ENCODE results near the gene PRKCA. TPM values are rescaled to one million over a fixed set of nuclear protein-coding genes. Genes with fewer than 3 reads are reported as not detected.

The PRKCA gene
- total RNA-seq, 4 donors from 2014 or later, result 9.6 to 15.5 (median 11.1) TPM

- no peak for DNase-seq (ENCODE audit: low spot score in 2 of 2)
- TF ChIP-seq POLR2A (IDR thresholded peaks at IDR 0.05) (no peak), CTCF (IDR thresholded peaks at IDR 0.05) (no peak)
- intact Hi-C loops (cut with DNase I; ENCODE audit: low total_unique reads), result no loop called here
- H3K4me3 ChIP-seq (ENCODE audit: low read depth, poor library complexity, severe bottlenecking), result no peak overlapping the region
- WGBS, 2 donors, result 80 to 86% methylated on average over 7 of the region's 7 CpGs
These were observed 20.6 kb upstream of the PRKCA start for GRCh38 chr17:66281661-66282369.

- TF ChIP-seq POLR2A (IDR thresholded peaks at IDR 0.05), result no peak
- no peak for TF ChIP-seq CTCF (IDR thresholded peaks at IDR 0.05)
- intact Hi-C loops (cut with DNase I; ENCODE audit: low total_unique reads), result no loop called here
- no peak for DNase-seq (ENCODE audit: low spot score in 2 of 2)
- no peak overlapping the region for H3K4me3 ChIP-seq (ENCODE audit: low read depth, poor library complexity, severe bottlenecking)
- WGBS, 2 donors, result 93% methylated on average over 6 of the region's 6 CpGs
These were observed 19.0 kb upstream of the PRKCA start for GRCh38 chr17:66283296-66283934.

GRCh38 chr17:66283971-66284370, 18.4 kb upstream of the PRKCA start:
- no peak for DNase-seq (ENCODE audit: low spot score in 2 of 2)
- intact Hi-C loops (cut with DNase I; ENCODE audit: low total_unique reads), result no loop called here
- H3K4me3 ChIP-seq (ENCODE audit: low read depth, poor library complexity, severe bottlenecking), result no peak overlapping the region
- 89 to 94% methylated on average over 2 of the region's 2 CpGs for WGBS, 2 donors
- TF ChIP-seq CTCF (IDR thresholded peaks at IDR 0.05), result no peak
- no peak for TF ChIP-seq POLR2A (IDR thresholded peaks at IDR 0.05)

GRCh38 chr17:66285149-66285548, 17.3 kb upstream of the PRKCA start:
- TF ChIP-seq POLR2A (IDR thresholded peaks at IDR 0.05), result no peak
- 55 to 56% methylated on average over 2 of the region's 2 CpGs for WGBS, 2 donors
- intact Hi-C loops (cut with DNase I; ENCODE audit: low total_unique reads), result no loop called here
- no peak for DNase-seq (ENCODE audit: low spot score in 2 of 2)
- no peak overlapping the region for H3K4me3 ChIP-seq (ENCODE audit: low read depth, poor library complexity, severe bottlenecking)

- no peak for DNase-seq (ENCODE audit: low spot score in 2 of 2)
- TF ChIP-seq CTCF (IDR thresholded peaks at IDR 0.05) (no peak), POLR2A (IDR thresholded peaks at IDR 0.05) (no peak)
- WGBS, 2 donors, result 88 to 93% methylated on average over 2 of the region's 2 CpGs
- intact Hi-C loops (cut with DNase I; ENCODE audit: low total_unique reads), result no loop called here
- H3K4me3 ChIP-seq (ENCODE audit: low read depth, poor library complexity, severe bottlenecking), result no peak overlapping the region
These were observed 14.5 kb upstream of the PRKCA start for GRCh38 chr17:66287911-66288310.

GRCh38 chr17:66290101-66290722, 12.2 kb upstream of the PRKCA start:
- intact Hi-C loops (cut with DNase I; ENCODE audit: low total_unique reads), result no loop called here

More at GRCh38 chr17:66290101-66290722, 12.2 kb upstream of the PRKCA start:
- DNase-seq (ENCODE audit: low spot score in 2 of 2), result no peak
- H3K4me3 ChIP-seq (ENCODE audit: low read depth, poor library complexity, severe bottlenecking), result no peak overlapping the region
- no peak for TF ChIP-seq POLR2A (IDR thresholded peaks at IDR 0.05)
- no peak for TF ChIP-seq CTCF (IDR thresholded peaks at IDR 0.05)
- WGBS, 2 donors, result 82 to 83% methylated on average over 4 of the region's 4 CpGs
